Endothelial cell of umbilical vein (primary cell): ENCODE measurements around the gene TPM1.

Experiments
- CTCF ChIP-seq, 2 donors: IDR thresholded peaks; 1 replicate in 1 of 2; 2 replicates in 1 of 2; pipeline ENCODE4 v1.5.1; 2011; ENCODE audit warnings: low read length in 2 of 2, mild to moderate bottlenecking in 2 of 2, moderate library complexity in 2 of 2, control low read depth in 1 of 2, inconsistent platforms in 1 of 2, low read depth in 1 of 2; ENCODE audit not compliant: insufficient read depth in 1 of 2; ENCODE audit errors: extremely low read depth in 1 of 2
- EZH2 ChIP-seq: IDR thresholded peaks from 2 replicates; pipeline ENCODE4 v1.6.1; 2012; ENCODE audit warnings: borderline replicate concordance, low read depth, mild to moderate bottlenecking, moderate library complexity, low read length, inconsistent platforms; ENCODE audit not compliant: severe bottlenecking
- FOS ChIP-seq: IDR thresholded peaks from 2 replicates; pipeline ENCODE4 v1.6.1; 2011; ENCODE audit warnings: mild to moderate bottlenecking, low read length, moderate library complexity, borderline replicate concordance; ENCODE audit not compliant: insufficient read depth
- GATA2 ChIP-seq: IDR thresholded peaks from 2 replicates; pipeline ENCODE4 v1.7.0; 2011; ENCODE audit warnings: low read depth, mild to moderate bottlenecking, moderate library complexity, mixed read lengths, low read length; ENCODE audit not compliant: insufficient read length, insufficient read depth
- MAX ChIP-seq: IDR thresholded peaks from 2 replicates; pipeline ENCODE4 v1.6.1; 2011; ENCODE audit not compliant: insufficient read depth, insufficient read length
- MYC ChIP-seq: IDR thresholded peaks from one replicate; pipeline ENCODE4 v1.6.1; 2011; ENCODE audit warnings: mild to moderate bottlenecking, low read depth, low read length
- POLR2A ChIP-seq: IDR thresholded peaks from 2 replicates; pipeline ENCODE4 v1.6.1; 2012; ENCODE audit warnings: low read depth, mild to moderate bottlenecking, control low read depth, low read length
- POLR2AphosphoS5 ChIP-seq: IDR thresholded peaks from 2 replicates; pipeline ENCODE4 v1.6.1; 2012; ENCODE audit warnings: low read depth, mild to moderate bottlenecking, control low read depth, low read length, moderate library complexity; ENCODE audit not compliant: insufficient read depth

GRCh38 chr15:63035977-63036376 lies 6.6 kb upstream of the TPM1 start:
- TF ChIP-seq CTCF (IDR thresholded peaks at IDR 0.05; ENCODE audit: extremely low read depth in 1 of 2, insufficient read depth in 1 of 2, low read depth in 1 of 2, low read length in 2 of 2): no peak
- TF ChIP-seq EZH2: no peak
- no peak for TF ChIP-seq POLR2AphosphoS5
- no peak for TF ChIP-seq GATA2
- no peak for TF ChIP-seq POLR2A
- TF ChIP-seq MAX: no peak
- TF ChIP-seq MYC: no peak
- no peak for TF ChIP-seq FOS
